DMS53 (cell line): ENCODE measurements around the gene RALGAPB.
"Not testable (repeated sequence)": the region's sequence is repeated elsewhere in the genome, so short reads cannot be mapped to it uniquely, and the experiment has no call there.

Experiments
- DNase-seq: peaks from one replicate; lab custom pipeline; 2025; lab: John Stamatoyannopoulos, UW

The RALGAPB gene

GRCh38 chr20:38447251-38447661 lies 25.4 kb upstream of the RALGAPB start:
- no peak for DNase-seq

DNA sequence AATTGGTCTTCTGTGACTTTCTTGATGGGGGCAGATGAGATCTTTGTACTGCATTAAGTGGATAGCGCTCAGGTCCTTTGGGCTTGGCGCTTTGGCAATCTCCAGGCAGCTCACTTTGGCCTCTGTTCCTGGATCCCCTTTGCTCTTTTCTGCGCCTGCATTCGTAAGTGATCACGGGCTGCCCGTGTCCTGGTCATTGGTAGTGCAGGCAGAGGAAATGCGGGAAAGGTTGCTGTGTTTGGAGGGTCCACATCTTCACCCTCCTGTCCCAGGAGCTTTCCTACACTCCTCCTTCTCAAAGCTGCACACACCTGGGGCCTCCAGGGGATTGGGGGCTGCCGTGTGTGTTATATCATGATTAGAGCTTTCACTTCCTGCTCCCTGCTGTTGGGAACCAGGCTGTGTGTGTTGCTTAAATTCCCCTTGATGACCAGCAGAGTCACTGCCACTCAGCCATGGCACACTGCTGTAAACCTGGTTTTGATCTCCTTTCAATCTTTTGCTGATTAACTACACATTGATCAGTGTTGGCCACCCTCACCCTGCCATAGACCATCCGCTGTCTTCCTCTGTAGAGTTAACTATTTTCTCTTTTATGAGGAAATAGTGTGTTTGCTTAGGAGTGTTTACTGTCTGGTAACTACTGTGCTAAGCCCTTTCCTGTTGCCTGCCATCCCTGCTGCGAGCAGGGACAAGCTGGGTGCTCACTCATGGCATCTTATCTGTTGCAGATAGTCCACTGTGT lies 24.5 kb upstream of the RALGAPB start:
- DNase-seq = peak; percentile 62

- no peak for DNase-seq
Observed at GRCh38 chr20:38449046-38449445, 23.6 kb upstream of the RALGAPB start.

DNA sequence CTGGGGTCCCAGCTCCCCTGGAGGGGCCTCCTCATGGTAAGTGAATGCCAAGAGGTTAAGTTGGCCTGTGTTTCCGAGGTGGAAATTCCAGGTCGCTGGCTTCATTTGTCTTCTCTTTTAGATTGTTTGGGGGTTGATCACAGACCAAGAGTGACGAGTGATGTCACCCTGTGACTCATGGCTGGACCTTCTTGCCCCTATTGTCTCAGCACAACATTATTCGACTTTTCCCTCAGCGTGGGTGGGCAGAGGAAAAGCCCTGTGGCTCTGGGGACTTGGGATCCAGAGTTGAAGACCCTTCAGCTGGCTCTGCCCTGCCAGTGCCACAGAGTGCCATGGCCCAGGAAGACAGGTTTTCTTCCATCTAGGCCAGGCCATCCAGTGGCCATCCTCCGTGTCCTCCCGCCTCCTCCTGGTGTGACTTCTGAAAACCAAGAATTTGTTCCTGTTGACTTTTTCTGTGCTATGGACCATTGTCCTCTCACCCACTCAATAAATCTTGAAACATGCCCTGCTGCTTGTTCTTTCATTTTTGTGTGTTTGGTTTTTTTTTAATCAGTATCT lies 22.1 kb upstream of the RALGAPB start:
- no peak for DNase-seq

DNA sequence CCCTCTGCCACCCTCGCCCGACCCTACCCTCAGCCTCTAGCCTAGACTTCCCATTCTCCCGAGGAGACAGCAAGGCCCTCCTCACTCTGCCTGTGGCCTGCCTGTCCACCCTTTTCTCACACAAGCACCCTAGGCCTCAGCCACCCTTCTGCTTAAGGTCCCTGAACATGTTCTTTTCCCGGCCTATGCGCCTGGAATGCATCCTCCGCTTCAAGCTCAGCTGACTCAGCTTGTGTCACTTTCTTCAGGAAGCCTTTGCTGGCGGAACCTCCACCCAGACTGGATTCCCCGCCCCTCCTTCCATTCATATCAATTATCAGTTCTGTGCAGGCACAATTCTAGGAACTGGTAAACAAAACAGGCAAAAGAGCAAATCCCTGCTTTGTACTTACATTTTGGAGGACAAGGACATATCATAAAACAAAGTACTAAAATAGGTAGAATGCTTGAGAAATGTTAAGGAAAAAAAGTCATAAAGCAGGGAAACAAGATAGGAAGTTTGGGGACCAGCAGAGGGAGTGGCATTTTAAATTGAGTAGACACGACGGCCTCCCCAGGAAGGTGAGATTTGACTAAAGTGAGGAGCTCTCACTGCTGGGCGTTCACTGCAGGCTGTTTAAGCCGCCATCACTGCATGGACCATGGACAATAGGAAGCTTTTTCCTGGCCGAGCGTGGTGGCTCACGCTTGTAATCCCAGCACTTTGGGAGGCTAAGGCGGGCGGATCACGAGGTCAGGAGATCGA lies 19.6 kb upstream of the RALGAPB start:
- DNase-seq = no peak

DNA sequence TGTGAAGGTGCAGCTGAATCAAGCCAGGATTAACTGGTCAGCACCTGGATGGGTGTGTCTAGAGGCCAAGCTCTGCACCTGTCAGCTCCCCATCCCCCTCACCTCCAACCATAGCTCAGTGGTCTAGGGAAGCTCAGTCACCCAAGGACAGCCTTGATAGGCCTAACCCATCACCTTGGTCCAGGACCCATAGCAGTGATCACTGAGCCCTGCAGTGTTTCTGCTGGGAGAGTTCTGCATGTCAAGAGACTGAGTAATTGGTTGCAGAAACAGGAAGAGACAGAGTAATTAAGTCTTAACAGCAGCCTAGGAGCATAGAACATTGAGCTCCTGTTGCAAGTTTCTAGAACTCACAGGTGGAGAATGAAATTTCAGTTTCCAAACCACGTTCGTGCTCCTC lies 18.7 kb upstream of the RALGAPB start:
- DNase-seq = peak; percentile 49

- DNase-seq = no peak
Observed at GRCh38 chr20:38454556-38455473, 17.8 kb upstream of the RALGAPB start.

DNA sequence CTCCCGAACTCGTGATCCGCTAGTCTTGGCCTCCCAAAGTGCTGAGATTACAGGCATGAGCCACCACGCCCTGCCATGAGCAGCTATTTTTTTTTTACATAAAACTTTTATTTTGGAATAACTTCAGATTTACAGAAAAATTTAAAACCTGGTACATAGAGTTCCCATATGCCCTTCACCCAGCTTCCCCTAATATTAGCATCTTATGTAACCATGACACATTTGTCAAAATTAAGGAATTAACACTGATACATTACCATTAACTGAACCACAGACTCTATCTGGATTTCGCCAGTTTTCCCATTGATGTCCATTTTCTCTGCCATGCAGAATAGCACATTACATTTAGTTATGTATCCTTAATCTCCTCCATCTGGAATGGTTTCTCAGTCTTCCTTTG lies 14.3 kb upstream of the RALGAPB start:
- DNase-seq = no peak

DNA sequence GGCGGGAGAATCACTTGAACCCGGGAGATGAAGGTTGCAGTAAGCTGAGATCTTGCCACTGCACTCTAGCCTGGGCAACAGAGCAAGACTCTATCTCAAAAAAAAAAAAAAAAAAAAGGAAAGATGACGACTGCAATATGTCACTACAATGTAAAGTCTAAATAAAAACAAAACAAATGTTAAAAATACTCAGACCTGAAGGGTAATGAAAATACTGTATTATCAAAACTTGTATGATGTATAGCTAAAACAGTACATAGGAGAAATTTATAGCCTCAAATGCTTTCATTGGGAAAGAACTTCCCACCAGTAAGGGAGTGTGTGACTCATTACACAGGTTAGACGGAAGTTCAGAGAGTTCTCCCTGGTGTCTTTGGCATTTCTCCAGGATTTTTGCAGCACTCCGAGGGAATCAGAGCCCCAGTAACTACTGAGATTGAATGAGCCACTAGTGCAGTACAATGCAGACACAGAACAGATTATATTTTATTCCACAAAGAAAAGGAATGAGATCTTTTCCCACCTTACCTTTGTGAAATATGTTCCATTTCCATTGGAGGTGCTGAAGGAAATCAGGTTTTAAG lies 12.5 kb upstream of the RALGAPB start:
- DNase-seq = peak; percentile 93

DNA sequence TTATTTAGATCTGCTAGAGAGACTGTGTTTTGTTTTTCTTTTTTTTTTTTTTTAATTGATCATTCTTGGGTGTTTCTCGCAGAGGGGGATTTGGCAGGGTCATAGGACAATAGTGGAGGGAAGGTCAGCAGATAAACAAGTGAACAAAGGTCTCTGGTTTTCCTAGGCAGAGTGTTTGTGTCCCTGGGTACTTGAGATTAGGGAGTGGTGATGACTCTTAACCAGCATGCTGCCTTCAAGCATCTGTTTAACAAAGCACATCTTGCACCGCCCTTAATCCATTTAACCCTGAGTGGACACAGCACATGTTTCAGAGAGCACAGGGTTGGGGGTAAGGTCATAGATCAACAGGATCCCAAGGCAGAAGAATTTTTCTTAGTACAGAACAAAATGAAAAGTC lies 12.0 kb upstream of the RALGAPB start:
- DNase-seq = not testable (repeated sequence)

DNA sequence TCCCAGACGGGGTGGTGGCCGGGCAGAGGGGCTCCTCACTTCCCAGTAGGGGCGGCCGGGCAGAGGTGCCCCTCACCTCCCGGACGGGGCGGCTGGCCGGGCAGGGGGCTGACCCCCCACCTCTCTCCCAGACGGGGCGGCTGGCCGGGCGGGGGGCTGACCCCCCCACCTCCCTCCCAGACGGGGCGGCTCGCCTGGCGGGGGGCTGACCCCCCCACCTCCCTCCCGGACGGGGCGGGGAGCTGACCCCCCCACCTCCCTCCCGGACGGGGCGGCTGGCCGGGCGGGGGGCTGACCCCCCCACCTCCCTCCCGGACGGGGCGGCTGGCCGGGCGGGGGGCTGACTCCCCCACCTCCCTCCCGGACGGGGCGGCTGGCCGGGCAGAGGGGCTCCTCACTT lies 11.5 kb upstream of the RALGAPB start:
- DNase-seq = not testable (repeated sequence)

DNA sequence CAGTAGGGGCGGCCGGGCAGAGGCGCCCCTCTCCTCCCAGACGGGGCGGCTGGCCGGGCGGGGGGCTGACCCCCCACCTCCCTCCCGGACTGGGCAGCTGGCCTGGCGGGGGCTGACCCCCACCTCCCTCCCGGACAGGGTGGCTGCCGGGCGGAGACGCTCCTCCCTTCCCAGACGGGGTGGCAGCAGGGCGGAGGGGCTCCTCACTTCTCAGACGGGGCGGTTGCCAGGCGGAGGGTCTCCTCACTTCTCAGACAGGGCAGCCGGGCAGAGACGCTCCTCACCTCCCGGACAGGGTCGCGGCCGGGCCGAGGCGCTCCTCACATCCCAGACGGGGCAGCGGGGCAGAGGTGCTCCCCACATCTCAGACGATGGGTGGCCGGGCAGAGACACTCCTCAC lies 11.1 kb upstream of the RALGAPB start:
- DNase-seq = not testable (repeated sequence)

DNA sequence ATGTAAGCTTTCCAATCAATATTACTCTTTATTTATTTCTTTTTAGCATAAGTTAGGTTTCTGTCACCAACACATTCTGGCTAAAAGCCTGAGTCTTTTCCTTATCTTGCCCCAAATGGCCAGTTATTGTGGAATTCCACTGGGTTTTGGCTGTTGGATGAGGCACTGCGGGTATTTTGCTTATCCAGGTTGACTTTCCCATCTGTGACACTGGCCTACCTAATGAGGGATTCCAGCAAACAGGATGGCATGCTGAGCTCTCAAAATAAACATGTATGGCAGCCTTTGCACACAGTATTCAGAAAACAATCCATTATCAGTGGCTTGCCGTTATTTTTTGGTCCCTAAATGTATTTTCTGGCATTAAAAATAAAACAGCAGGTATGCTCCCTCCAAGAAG lies 6.5 kb upstream of the RALGAPB start:
- no peak for DNase-seq

- no peak for DNase-seq
Observed at GRCh38 chr20:38466983-38467382, 5.7 kb upstream of the RALGAPB start.

DNA sequence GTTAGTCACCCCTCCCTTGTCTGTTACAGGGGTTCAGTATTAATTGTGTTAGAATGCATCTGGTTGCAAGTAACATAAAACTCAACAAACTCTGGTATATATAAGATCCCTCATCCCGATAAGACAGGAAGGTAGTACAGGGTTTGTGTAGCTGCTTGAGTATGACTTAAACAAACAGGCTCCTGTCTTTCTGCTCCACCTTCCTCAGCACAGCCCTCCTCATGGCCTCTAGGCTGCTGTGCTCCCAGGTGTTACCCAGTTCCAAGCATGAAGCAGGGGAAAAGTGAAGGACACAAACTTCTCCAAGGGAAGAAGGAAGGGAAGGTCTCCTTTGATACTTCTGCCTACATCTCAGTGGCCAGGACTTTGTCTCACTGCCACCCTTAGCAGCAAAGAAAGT lies 1.4 kb upstream of the RALGAPB start:
- no peak for DNase-seq

DNA sequence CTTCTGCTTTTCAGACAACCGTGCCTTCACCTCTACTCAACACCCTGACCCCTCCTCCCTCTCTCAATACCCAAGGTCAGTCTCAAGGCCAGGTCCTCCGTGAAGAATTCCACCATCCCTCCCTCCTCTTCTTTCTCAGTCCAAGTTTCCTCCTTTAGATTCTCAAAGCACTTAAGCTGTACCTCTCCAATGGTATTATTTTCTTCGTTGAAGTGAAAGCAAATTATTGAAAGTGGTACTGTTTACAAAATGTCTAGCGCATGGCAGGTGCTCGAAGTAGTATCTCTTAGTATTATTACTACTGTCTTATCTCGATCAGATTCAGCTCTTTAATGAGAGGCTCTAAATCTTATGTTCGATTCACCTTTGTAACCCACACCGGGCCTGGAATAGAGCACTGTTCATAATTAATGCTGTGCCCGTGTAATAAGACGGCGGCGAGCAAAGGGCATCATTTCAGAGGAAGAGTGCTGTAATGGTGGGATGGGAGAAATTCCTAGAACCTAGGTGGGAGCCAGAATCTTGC lies 593 bp upstream of the RALGAPB start:
- peak; percentile 53 for DNase-seq

GRCh38 chr20:38473367-38473795 lies 738 bp downstream of the RALGAPB start:
- DNase-seq = no peak

- no peak for DNase-seq
Observed at GRCh38 chr20:38477747-38478146, 5.1 kb downstream of the RALGAPB start.

GRCh38 chr20:38479596-38479995 lies 7.0 kb downstream of the RALGAPB start:
- no peak for DNase-seq

- DNase-seq = no peak
Observed at GRCh38 chr20:38485041-38485440, 12.4 kb downstream of the RALGAPB start.

GRCh38 chr20:38489181-38489580 lies 16.5 kb downstream of the RALGAPB start:
- DNase-seq = no peak
